Measurements from ENCODE around the gene MTMR3.

GRCh38 chr22:29937940-29938693 is 55.1 kb downstream of the MTMR3 start:
- TF ChIP-seq POLR2A (IDR thresholded peaks at IDR 0.05; ENCODE audit: low read depth) = no peak
- no peak for TF ChIP-seq POLR2AphosphoS5 (IDR thresholded peaks at IDR 0.05)
- TF ChIP-seq CTCF (IDR thresholded peaks at IDR 0.05) = no peak

Data from esophagus muscularis mucosa (tissue), 3 donors.